ENCODE results near the gene ACSL3. TPM values are rescaled to one million over a fixed set of nuclear protein-coding genes. Genes with fewer than 3 reads are reported as not detected.

Gene ACSL3
- total and polyA plus RNA-seq, 3 donors from 2014 or later: 66.7 to 96.6 (median 87.4) TPM

- no peak for DNase-seq
- Histone ChIP-seq H3K4me3 (no peak overlapping the region), H3K27me3 (no peaks in the 10 kb centered on the region), H3K27ac (no peak overlapping the region), H3K4me1 (no peaks in the 10 kb centered on the region), H3K36me3 (ENCODE audit: low read depth, missing control alignments) (no peaks in the 10 kb centered on the region), H3K9me3 (no peaks in the 10 kb centered on the region)
- TF ChIP-seq CTCF (IDR thresholded peaks at IDR 0.05) (no peak), POLR2A (IDR thresholded peaks at IDR 0.05) (no peak)
- 80 to 87% methylated on average over 6 of the region's 6 CpGs for WGBS, 2 donors
- intact Hi-C loops (cut with DNase I; ENCODE audit: low total_unique reads): no loop called here
Observed at GRCh38 chr2:222960126-222960525, 99.3 kb downstream of the ACSL3 start.

- TF ChIP-seq CTCF (IDR thresholded peaks at IDR 0.05) (no peak), POLR2A (IDR thresholded peaks at IDR 0.05) (no peak)
- Histone ChIP-seq H3K4me3 (no peak overlapping the region), H3K9me3 (no peaks in the 10 kb centered on the region), H3K4me1 (no peaks in the 10 kb centered on the region), H3K27ac (no peak overlapping the region), H3K27me3 (no peaks in the 10 kb centered on the region), H3K36me3 (ENCODE audit: low read depth, missing control alignments) (no peaks in the 10 kb centered on the region)
- 77 to 80% methylated on average over 7 of the region's 7 CpGs for WGBS, 2 donors
- intact Hi-C loops (cut with DNase I; ENCODE audit: low total_unique reads): no loop called here
- DNase-seq: no peak
Observed at GRCh38 chr2:222963641-222964040, 102.8 kb downstream of the ACSL3 start.

- H3K27ac ChIP-seq: no peak overlapping the region
- H3K4me3 ChIP-seq: no peak overlapping the region
- intact Hi-C loops (cut with DNase I; ENCODE audit: low total_unique reads): no loop called here
- H3K9me3 ChIP-seq: no peaks in the 10 kb centered on the region
- no peaks in the 10 kb centered on the region for H3K27me3 ChIP-seq
- TF ChIP-seq POLR2A (IDR thresholded peaks at IDR 0.05) (no peak), CTCF (IDR thresholded peaks at IDR 0.05) (no peak)
- H3K36me3 ChIP-seq (ENCODE audit: low read depth, missing control alignments): no peaks in the 10 kb centered on the region
- H3K4me1 ChIP-seq: no peaks in the 10 kb centered on the region
- 77 to 92% methylated on average over 9 to 10 of the region's 11 CpGs for WGBS, 2 donors
- DNase-seq: no peak
Observed at GRCh38 chr2:222964376-222965031, 103.7 kb downstream of the ACSL3 start.

GRCh38 chr2:222965555-222965954 is 104.7 kb downstream of the ACSL3 start:
- TF ChIP-seq POLR2A (IDR thresholded peaks at IDR 0.05) (no peak), CTCF (IDR thresholded peaks at IDR 0.05) (no peak)
- Histone ChIP-seq H3K27ac (no peak overlapping the region), H3K4me1 (no peaks in the 10 kb centered on the region), H3K4me3 (no peak overlapping the region), H3K9me3 (no peaks in the 10 kb centered on the region), H3K36me3 (ENCODE audit: low read depth, missing control alignments) (no peaks in the 10 kb centered on the region), H3K27me3 (no peaks in the 10 kb centered on the region)
- 50 to 89% methylated on average over 1 of the region's 1 CpG for WGBS, 2 donors
- no peak for DNase-seq
- intact Hi-C loops (cut with DNase I; ENCODE audit: low total_unique reads): no loop called here

- Histone ChIP-seq H3K4me1 (no peaks in the 10 kb centered on the region), H3K4me3 (no peak overlapping the region), H3K9me3 (no peaks in the 10 kb centered on the region), H3K27me3 (no peaks in the 10 kb centered on the region), H3K27ac (no peak overlapping the region), H3K36me3 (ENCODE audit: low read depth, missing control alignments) (no peaks in the 10 kb centered on the region)
- DNase-seq: no peak
- TF ChIP-seq CTCF (IDR thresholded peaks at IDR 0.05) (no peak), POLR2A (IDR thresholded peaks at IDR 0.05) (no peak)
- intact Hi-C loops (cut with DNase I; ENCODE audit: low total_unique reads): no loop called here
- 93 to 94% methylated on average over 6 of the region's 6 CpGs for WGBS, 2 donors
Observed at GRCh38 chr2:222968550-222969155, 107.8 kb downstream of the ACSL3 start.

Data from testis (tissue), 3 donors.